Esophagus squamous epithelium (tissue), 5 donors: ENCODE data around the gene CREB5. TPM values are rescaled to one million over a fixed set of nuclear protein-coding genes. Genes with fewer than 3 reads are reported as not detected.

Source experiments
- DNase-seq: peaks from one replicate; lab custom pipeline; 2025; lab: John Stamatoyannopoulos, UW
- H3K27ac ChIP-seq, 4 donors: fragments of 200-600 bp; sonication (generic); one replicate each; pipeline ENCODE4 v1.5.1; 2016 to 2019; ENCODE audit warnings: mild to moderate bottlenecking in 1 of 4
- H3K27me3 ChIP-seq, 4 donors: fragments of 200-600 bp; sonication (generic); 1 replicate in 3 of 4; 2 replicates in 1 of 4; pipeline versions ENCODE4 v1.5.1 to v1.6.0; 2017 to 2021; ENCODE audit warnings: antibody characterized with exemption in 1 of 4
- H3K36me3 ChIP-seq, 3 donors: fragments of 200-600 bp; sonication (generic); one replicate each; pipeline ENCODE4 v1.5.1; 2016 to 2019
- H3K4me1 ChIP-seq, 3 donors: fragments of 200-600 bp; sonication (generic); one replicate each; pipeline ENCODE4 v1.5.1; 2017 to 2019
- H3K4me3 ChIP-seq, 4 donors: fragments of 200-600 bp; sonication (generic); 1 replicate in 3 of 4; 2 replicates in 1 of 4; pipeline ENCODE4 v1.5.1; 2016 to 2019; ENCODE audit warnings: mild to moderate bottlenecking in 2 of 4, moderate library complexity in 1 of 4
- H3K9me3 ChIP-seq, 3 donors: fragments of 200-600 bp; sonication (generic); one replicate each; pipeline ENCODE4 v1.5.1; 2016 to 2019
- CTCF ChIP-seq, 6 experiments: fragments of 450-650 bp in 4 of 6; fragments of 200-600 bp in 2 of 6; sonication (generic) in 2 of 6; IDR thresholded peaks; one replicate each; pipeline ENCODE4 v1.5.1; 2016 to 2019; ENCODE audit warnings: antibody characterized with exemption in 6 of 6, mild to moderate bottlenecking in 4 of 6, moderate library complexity in 4 of 6
- POLR2A ChIP-seq, 4 donors: fragments of 450-650 bp; IDR thresholded peaks; one replicate each; pipeline ENCODE4 v1.6.1; 2017; ENCODE audit warnings: antibody characterized with exemption in 4 of 4, mild to moderate bottlenecking in 4 of 4, moderate library complexity in 3 of 4
- whole genome bisulfite sequencing, 2 donors: methylation state at CpG; one replicate each; pipeline ENCODE4 v1.1.5; 2018; 5-methylcytosine and 5-hydroxymethylcytosine counted together
- intact Hi-C: fragments of 100-400 bp; cut with DNase I; formaldehyde crosslinking; loops from one replicate; pipeline ENCODE4 v1.15.0; 2022
- total RNA-seq, 4 donors: library from RNA; depleted of rRNA; stranded (reverse); fragments of >200 nt; gene quantifications; one replicate each; pipeline ENCODE4 v1.1.0, GENCODE V29; 2016
- donor health status: DM: yes; HTN: yes; CAD: no.

Gene CREB5
- total RNA-seq, 4 donors from 2014 or later: 0.30 to 5.0 (median 2.2) TPM

DNA sequence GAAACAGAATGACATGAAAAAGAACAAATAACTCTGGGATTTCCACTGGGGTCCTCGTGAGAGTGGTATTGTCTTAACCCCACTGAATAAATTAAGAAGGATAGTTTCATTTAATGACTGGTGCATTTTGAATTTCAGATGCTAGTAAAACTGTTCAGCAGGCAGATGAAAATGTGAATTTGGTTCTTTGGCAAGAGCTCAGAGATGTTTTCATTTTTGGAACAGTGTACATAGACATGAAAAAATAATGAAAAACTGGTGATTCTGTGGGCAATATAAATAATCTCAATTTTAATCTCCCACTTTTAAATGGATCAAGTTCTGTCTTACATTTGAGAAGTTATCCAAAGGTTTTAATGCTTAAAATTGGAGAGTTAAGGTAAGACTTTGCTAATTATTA lies 461.7 kb downstream of the CREB5 start:
- intact Hi-C loops: no loop called here
- TF ChIP-seq CTCF (IDR thresholded peaks at IDR 0.05): no peak
- TF ChIP-seq POLR2A (IDR thresholded peaks at IDR 0.05): no peak
- WGBS, 2 donors: 38 to 56% methylated on average over 1 of the region's 1 CpG
- H3K9me3 ChIP-seq: no peaks in the 10 kb centered on the region
- H3K4me1 ChIP-seq: no peaks in the 10 kb centered on the region
- H3K36me3 ChIP-seq: no peaks in the 10 kb centered on the region
- no peak overlapping the region for H3K4me3 ChIP-seq
- H3K27me3 ChIP-seq: no peaks in the 10 kb centered on the region
- DNase-seq: no peak
- no peak overlapping the region for H3K27ac ChIP-seq

Other genes starting within 250 kb of the CREB5 start
- 1 to 10 TPM; 1.3 to 8.6 (median 2.0) TPM for gene JAZF1, start 231.7 kb upstream of the CREB5 start, total RNA-seq